ENCODE results near the gene LGALS7.

The LGALS7 gene

DNA sequence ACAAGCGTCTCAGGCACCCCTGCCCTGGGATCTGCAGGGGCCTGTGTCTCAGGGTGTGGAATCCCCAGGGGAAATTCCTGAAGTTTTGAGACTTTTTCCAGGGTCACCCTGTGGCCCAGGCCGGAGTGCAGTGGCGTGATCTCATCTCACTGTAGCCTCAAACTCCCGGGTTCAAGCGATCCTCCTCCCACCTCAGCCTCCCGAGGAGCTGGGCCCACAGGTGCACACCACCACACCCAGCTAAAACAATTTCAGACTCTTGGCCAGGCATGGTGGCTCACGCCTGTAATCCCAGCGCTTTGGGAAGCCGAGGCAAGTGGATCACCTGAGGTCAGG is 33.1 kb downstream of the LGALS7 start:
- no peaks in the 10 kb centered on the region for H3K9me3 ChIP-seq (ENCODE audit: insufficient read depth, low read depth, low read length)
- no peaks in the 10 kb centered on the region for H3K27me3 ChIP-seq (ENCODE audit: insufficient read depth, low read length, poor library complexity, severe bottlenecking)
- H4K20me1 ChIP-seq (ENCODE audit: insufficient read depth, low read length, poor library complexity, severe bottlenecking), result no peaks in the 10 kb centered on the region
- no peak for TF ChIP-seq EZH2phosphoT487 (IDR thresholded peaks at IDR 0.05; ENCODE audit: borderline replicate concordance)
- TF ChIP-seq, protein P1, sequence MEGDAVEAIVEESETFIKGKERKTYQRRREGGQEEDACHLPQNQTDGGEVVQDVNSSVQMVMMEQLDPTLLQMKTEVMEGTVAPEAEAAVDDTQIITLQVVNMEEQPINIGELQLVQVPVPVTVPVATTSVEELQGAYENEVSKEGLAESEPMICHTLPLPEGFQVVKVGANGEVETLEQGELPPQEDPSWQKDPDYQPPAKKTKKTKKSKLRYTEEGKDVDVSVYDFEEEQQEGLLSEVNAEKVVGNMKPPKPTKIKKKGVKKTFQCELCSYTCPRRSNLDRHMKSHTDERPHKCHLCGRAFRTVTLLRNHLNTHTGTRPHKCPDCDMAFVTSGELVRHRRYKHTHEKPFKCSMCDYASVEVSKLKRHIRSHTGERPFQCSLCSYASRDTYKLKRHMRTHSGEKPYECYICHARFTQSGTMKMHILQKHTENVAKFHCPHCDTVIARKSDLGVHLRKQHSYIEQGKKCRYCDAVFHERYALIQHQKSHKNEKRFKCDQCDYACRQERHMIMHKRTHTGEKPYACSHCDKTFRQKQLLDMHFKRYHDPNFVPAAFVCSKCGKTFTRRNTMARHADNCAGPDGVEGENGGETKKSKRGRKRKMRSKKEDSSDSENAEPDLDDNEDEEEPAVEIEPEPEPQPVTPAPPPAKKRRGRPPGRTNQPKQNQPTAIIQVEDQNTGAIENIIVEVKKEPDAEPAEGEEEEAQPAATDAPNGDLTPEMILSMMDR (conservative IDR thresholded peaks at IDR 0.05; ENCODE audit: low read length), result no peak
- H2AFZ ChIP-seq (ENCODE audit: low read length), result no peak overlapping the region
- no peaks in the 10 kb centered on the region for H3K9me2 ChIP-seq (replicated peaks; ENCODE audit: low read depth, low read length)
- H3K36me3 ChIP-seq (ENCODE audit: insufficient read depth, low read length), result no peaks in the 10 kb centered on the region
- no peak overlapping the region for H3K4me3 ChIP-seq (ENCODE audit: low read length, poor library complexity, severe bottlenecking)
- no peak overlapping the region for H3K9ac ChIP-seq (ENCODE audit: low read depth, low read length, poor library complexity, severe bottlenecking)
- H3K4me1 ChIP-seq (ENCODE audit: insufficient read depth, low read length, poor library complexity, severe bottlenecking), result peaks cover 1% of the 10 kb centered on the region
- no peaks in the 10 kb centered on the region for H3F3A ChIP-seq (ENCODE audit: low read depth)
- no peaks in the 10 kb centered on the region for H3K79me2 ChIP-seq (ENCODE audit: insufficient read depth, low read length)
- H3K4me2 ChIP-seq (ENCODE audit: low read depth, low read length, poor library complexity, severe bottlenecking), result no peak overlapping the region

DNA sequence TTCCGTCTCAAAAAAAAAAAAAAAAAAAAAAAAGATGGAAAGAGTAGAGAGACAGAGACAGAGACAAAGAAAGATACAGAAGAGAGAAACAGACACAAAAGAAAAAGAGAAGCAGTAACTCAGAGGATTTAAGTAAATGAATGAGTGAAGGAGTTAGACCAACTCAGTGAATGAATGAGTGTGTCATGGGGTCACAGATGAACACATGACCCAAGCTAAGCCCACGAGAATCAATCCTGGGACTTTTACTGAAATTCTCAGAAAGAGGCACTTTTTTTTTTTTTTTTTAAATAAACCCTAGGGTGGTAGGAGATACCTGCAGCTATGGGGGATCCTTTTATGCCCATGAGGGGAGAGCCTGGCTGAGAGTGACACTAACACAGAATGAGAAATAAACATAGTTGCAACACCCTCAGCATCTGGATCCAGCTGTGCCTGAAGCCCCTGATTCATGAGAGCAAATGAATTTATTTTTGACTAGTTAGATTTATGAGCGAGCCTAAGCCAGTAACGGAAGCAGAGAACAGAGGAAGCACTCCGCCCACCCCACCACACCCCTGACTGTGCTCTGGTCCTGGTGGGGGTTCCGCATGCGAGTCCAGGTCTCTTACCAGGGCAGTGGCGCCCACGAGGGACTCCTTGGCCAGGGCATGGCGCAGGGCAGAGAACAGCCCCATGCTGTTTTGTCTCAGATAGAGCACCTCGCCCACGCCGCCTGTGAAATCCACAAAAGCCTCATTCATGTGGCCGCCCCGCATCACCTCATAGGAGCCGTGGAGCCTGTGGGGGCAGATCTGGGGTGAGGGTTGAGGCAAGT is 33.7 kb downstream of the LGALS7 start:
- peaks cover 7% of the 10 kb centered on the region for H3K4me1 ChIP-seq (ENCODE audit: insufficient read depth, low read length, poor library complexity, severe bottlenecking)

DNA sequence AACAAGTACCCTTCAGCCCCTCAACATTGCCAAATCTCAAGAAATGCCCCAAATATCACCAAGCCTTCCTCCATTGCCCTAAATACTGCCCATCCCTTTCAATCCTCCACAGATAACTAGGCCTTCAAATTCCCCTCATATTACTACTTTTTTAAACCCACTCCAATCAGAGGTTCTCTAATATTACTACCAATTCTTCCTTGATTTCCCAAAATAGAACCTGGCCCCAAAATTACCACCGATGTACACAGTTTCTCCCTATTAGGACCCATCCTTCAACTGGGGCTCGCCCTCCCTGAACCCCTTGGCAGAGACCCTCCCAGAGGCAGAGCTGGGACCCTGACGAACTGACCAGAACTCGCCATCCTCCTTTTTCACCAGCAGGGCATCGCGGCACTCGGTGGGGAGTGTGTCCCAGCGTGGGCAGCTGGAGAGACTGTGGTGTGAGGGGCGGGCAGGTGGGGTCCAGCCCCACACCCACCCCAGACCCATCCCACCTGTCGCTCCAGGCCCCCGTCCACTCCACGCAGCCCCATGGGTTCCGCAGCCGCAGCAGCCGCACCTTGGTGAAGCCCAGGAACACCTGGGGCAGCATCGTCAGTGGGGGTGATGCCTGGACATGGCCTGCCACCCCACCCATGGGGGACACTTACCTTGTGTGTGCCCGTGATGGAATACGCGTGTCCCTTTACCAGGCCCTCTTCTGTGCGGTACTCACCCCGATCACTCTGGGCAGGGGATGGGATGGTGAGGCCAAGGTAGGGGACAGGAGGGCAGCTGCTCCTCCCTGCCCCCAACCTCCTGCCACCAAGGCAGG is 35.2 kb downstream of the LGALS7 start:
- no peaks in the 10 kb centered on the region for H3K27me3 ChIP-seq (ENCODE audit: insufficient read depth, low read length, poor library complexity, severe bottlenecking)
- no peak overlapping the region for H3K9ac ChIP-seq (ENCODE audit: low read depth, low read length, poor library complexity, severe bottlenecking)
- H3K4me3 ChIP-seq (ENCODE audit: low read length, poor library complexity, severe bottlenecking), result no peak overlapping the region
- no peaks in the 10 kb centered on the region for H3K9me2 ChIP-seq (replicated peaks; ENCODE audit: low read depth, low read length)
- H3K4me2 ChIP-seq (ENCODE audit: low read depth, low read length, poor library complexity, severe bottlenecking), result no peak overlapping the region
- no peaks in the 10 kb centered on the region for H3K9me3 ChIP-seq (ENCODE audit: insufficient read depth, low read depth, low read length)
- H3F3A ChIP-seq (ENCODE audit: low read depth), result no peaks in the 10 kb centered on the region
- TF ChIP-seq EZH2phosphoT487 (IDR thresholded peaks at IDR 0.05; ENCODE audit: borderline replicate concordance), result no peak
- TF ChIP-seq, protein P1 (conservative IDR thresholded peaks at IDR 0.05; ENCODE audit: low read length), result no peak
- H3K79me2 ChIP-seq (ENCODE audit: insufficient read depth, low read length), result no peaks in the 10 kb centered on the region
- H4K20me1 ChIP-seq (ENCODE audit: insufficient read depth, low read length, poor library complexity, severe bottlenecking), result no peaks in the 10 kb centered on the region
- no peak overlapping the region for H2AFZ ChIP-seq (ENCODE audit: low read length)
- H3K36me3 ChIP-seq (ENCODE audit: insufficient read depth, low read length), result no peaks in the 10 kb centered on the region
- H3K4me1 ChIP-seq (ENCODE audit: insufficient read depth, low read length, poor library complexity, severe bottlenecking), result peaks cover 22% of the 10 kb centered on the region

More for the DNA sequence above, 33.7 kb downstream of the LGALS7 start:
- H3K27me3 ChIP-seq (ENCODE audit: insufficient read depth, low read length, poor library complexity, severe bottlenecking), result no peaks in the 10 kb centered on the region
- H3K4me3 ChIP-seq (ENCODE audit: low read length, poor library complexity, severe bottlenecking), result no peak overlapping the region
- H3K9ac ChIP-seq (ENCODE audit: low read depth, low read length, poor library complexity, severe bottlenecking), result no peak overlapping the region
- H4K20me1 ChIP-seq (ENCODE audit: insufficient read depth, low read length, poor library complexity, severe bottlenecking), result no peaks in the 10 kb centered on the region
- H2AFZ ChIP-seq (ENCODE audit: low read length), result no peak overlapping the region
- no peak overlapping the region for H3K4me2 ChIP-seq (ENCODE audit: low read depth, low read length, poor library complexity, severe bottlenecking)
- no peak for TF ChIP-seq EZH2phosphoT487 (IDR thresholded peaks at IDR 0.05; ENCODE audit: borderline replicate concordance)
- TF ChIP-seq, protein P1 (conservative IDR thresholded peaks at IDR 0.05; ENCODE audit: low read length), result no peak
- no peaks in the 10 kb centered on the region for H3K79me2 ChIP-seq (ENCODE audit: insufficient read depth, low read length)
- H3K36me3 ChIP-seq (ENCODE audit: insufficient read depth, low read length), result no peaks in the 10 kb centered on the region
- no peaks in the 10 kb centered on the region for H3K9me2 ChIP-seq (replicated peaks; ENCODE audit: low read depth, low read length)
- no peaks in the 10 kb centered on the region for H3K9me3 ChIP-seq (ENCODE audit: insufficient read depth, low read depth, low read length)
- H3F3A ChIP-seq (ENCODE audit: low read depth), result no peaks in the 10 kb centered on the region

Measured in Loucy (cell line).